Activated CD4-positive, alpha-beta T cell treated with anti-CD3 and anti-CD28 coated beads for 36 hours (primary cell): ENCODE results near the gene ZNF652. TPM values are rescaled to one million over a fixed set of nuclear protein-coding genes. Genes with fewer than 3 reads are reported as not detected.

Experiments
- ATAC-seq: fragments of 200-7000 bp; cut with Tn5 transposase; one replicate; pipeline ENCODE4 v1.10.0; 2021; ENCODE audit warnings: mild to moderate bottlenecking, moderate library complexity
- CTCF ChIA-PET: fragments of 350-600 bp; sonication (Branson Sonifier 250); formaldehyde crosslinking; loops from one replicate; lab custom pipeline; 2021; ENCODE audit warnings: antibody characterized with exemption; lab: Charles Lee
- POLR2A ChIA-PET: fragments of 350-600 bp; sonication (Branson Sonifier 250); formaldehyde crosslinking; loops from one replicate; lab custom pipeline; 2021; ENCODE audit warnings: antibody characterized with exemption, inconsistent platforms; lab: Charles Lee
- DNase-seq: peaks from one replicate; pipeline ENCODE4 v3.0.0-alpha.2; 2020
- H3K27ac Mint-ChIP-seq: one replicate; pipeline ENCODE4 v1.8.0; 2021; ENCODE audit warnings: mixed read lengths
- H3K27me3 Mint-ChIP-seq: one replicate; pipeline ENCODE4 v1.8.0; 2021; ENCODE audit warnings: mixed read lengths
- H3K36me3 Mint-ChIP-seq: one replicate; pipeline ENCODE4 v1.8.0; 2021; ENCODE audit warnings: low read depth, mixed read lengths
- H3K4me1 Mint-ChIP-seq: one replicate; pipeline ENCODE4 v1.8.0; 2021; ENCODE audit warnings: mixed read lengths
- H3K4me3 Mint-ChIP-seq: one replicate; pipeline ENCODE4 v1.8.0; 2021; ENCODE audit warnings: mild to moderate bottlenecking, moderate library complexity, mixed read lengths
- H3K9me3 Mint-ChIP-seq: one replicate; pipeline ENCODE4 v1.8.0; 2021; ENCODE audit warnings: low read depth, mixed read lengths
- intact Hi-C, 2 experiments: fragments of 100-400 bp; cut with DNase I in 1 of 2; cut with micrococcal nuclease in 1 of 2; formaldehyde crosslinking; loops; one replicate each; pipeline versions ENCODE4 v1.14.2 to v1.15.1; 2022 to 2024; cut with DNase I, micrococcal nuclease
- total RNA-seq, 2 experiments: library from RNA; stranded (reverse); gene quantifications; one replicate each; pipeline ENCODE4 v1.2.3, GENCODE V29; 2021

ZNF652 gene
- total RNA-seq, 2 experiments from 2014 or later = 5.2 to 7.0 TPM

DNA sequence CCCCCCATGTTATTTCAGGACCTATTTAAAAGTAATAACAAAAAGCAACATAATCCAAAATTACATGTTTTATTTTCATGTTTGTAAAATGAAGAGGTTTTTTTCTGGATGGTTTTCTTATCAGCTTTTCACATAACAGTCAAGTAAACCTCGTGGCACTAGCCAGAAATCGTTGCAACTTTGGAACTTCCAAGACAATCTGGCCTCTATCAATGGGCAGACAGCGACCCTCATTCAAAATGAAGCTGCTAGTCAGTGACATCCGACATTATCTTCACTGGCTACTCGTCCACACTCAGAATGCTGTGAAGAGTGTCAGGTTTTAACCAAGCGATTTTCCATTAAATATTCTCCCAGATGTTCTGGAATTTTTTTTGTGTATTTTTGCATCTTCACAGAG is 22.7 kb downstream of the ZNF652 start:
- Mint-ChIP-seq H3K27me3 (peaks cover 2% of the 10 kb centered on the region), H3K4me1 (peaks cover 55% of the 10 kb centered on the region), H3K9me3 (no peaks in the 10 kb centered on the region), H3K4me3 (no peak overlapping the region), H3K36me3 (peaks cover 3% of the 10 kb centered on the region), H3K27ac (no peak overlapping the region)
- intact Hi-C loops = no loop called here
- ChIA-PET POLR2A (no interaction called here), CTCF (interaction anchor here (0.7 to 6.0 kb wide), 7 partner anchors 10 to 112 kb away, joined by 3 to 24 read pairs (median 7); no protein-coding TSS in a partner anchor)
- DNase-seq = no peak
- ATAC-seq = no peak

GRCh38 chr17:49338883-49339282 is 23.2 kb downstream of the ZNF652 start:
- Mint-ChIP-seq H3K27me3 (peaks cover 2% of the 10 kb centered on the region), H3K9me3 (no peaks in the 10 kb centered on the region), H3K27ac (peak overlapping the region; percentile 51), H3K36me3 (peaks cover 3% of the 10 kb centered on the region), H3K4me1 (peaks cover 57% of the 10 kb centered on the region), H3K4me3 (no peak overlapping the region)
- ATAC-seq (peak; percentile 11), DNase-seq (no peak)
- intact Hi-C loops = no loop called here
- ChIA-PET CTCF (interaction anchor here (0.7 to 6.0 kb wide), 7 partner anchors 10 to 240 kb away, joined by 3 to 24 read pairs (median 5); no protein-coding TSS in a partner anchor), POLR2A (no interaction called here)

GRCh38 chr17:49337884-49338283 is 24.2 kb downstream of the ZNF652 start:
- Mint-ChIP-seq H3K27ac (no peak overlapping the region), H3K4me1 (peaks cover 51% of the 10 kb centered on the region), H3K9me3 (no peaks in the 10 kb centered on the region), H3K27me3 (peaks cover 2% of the 10 kb centered on the region), H3K4me3 (no peak overlapping the region), H3K36me3 (peaks cover 3% of the 10 kb centered on the region)
- POLR2A ChIA-PET = interaction anchor here (0.5 to 1.1 kb wide), 3 partner anchors 21 to 309 kb away, joined by 3 to 6 read pairs (median 5); no protein-coding TSS in a partner anchor
- intact Hi-C loops = no loop called here
- no peak for ATAC-seq
- CTCF ChIA-PET = interaction anchor here (0.6 to 6.0 kb wide), 8 partner anchors 12 to 241 kb away, joined by 3 to 24 read pairs (median 3); no protein-coding TSS in a partner anchor
- DNase-seq = peak; percentile 35

- peaks cover 34% of the 10 kb centered on the region for H3K4me1 Mint-ChIP-seq
- peaks cover 2% of the 10 kb centered on the region for H3K27me3 Mint-ChIP-seq
- H3K27ac Mint-ChIP-seq = no peak overlapping the region
- CTCF ChIA-PET = interaction anchor here (0.6 to 1.9 kb wide), 5 partner anchors 10 to 608 kb away, joined by 3 to 8 read pairs (median 4); no protein-coding TSS in a partner anchor
- POLR2A ChIA-PET = no interaction called here
- ATAC-seq (no peak), DNase-seq (no peak)
- H3K4me3 Mint-ChIP-seq = no peak overlapping the region
- H3K9me3 Mint-ChIP-seq = no peaks in the 10 kb centered on the region
- intact Hi-C loops = no loop called here
- peaks cover 3% of the 10 kb centered on the region for H3K36me3 Mint-ChIP-seq
Measured at GRCh38 chr17:49334744-49335512, 27.1 kb downstream of the ZNF652 start.

DNA sequence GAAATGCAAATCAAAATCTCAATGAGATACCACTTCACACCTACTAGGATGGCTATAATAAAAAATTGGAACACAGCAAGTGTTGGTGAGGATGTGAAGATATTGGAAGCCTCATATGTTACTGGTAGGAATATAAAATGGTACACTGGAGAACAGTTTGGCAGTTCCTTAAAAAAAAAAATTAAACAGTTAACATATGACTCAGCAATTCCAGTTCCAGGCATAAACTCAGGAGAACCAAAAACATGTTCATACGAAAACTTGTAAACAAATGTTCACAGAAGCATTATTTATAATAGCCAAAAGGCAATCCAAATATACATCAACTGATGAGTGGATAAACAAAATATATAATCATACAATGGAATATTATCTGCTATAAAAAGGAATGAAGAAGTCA is 28.2 kb downstream of the ZNF652 start:
- CTCF ChIA-PET = interaction anchor here (1.6 kb wide), 1 partner anchor 34 kb away, joined by 8 read pairs; no protein-coding TSS in a partner anchor
- H3K4me1 Mint-ChIP-seq = peaks cover 33% of the 10 kb centered on the region
- ATAC-seq (no peak), DNase-seq (no peak)
- H3K36me3 Mint-ChIP-seq = peaks cover under 1% of the 10 kb centered on the region
- H3K9me3 Mint-ChIP-seq = no peaks in the 10 kb centered on the region
- POLR2A ChIA-PET = no interaction called here
- H3K4me3 Mint-ChIP-seq = no peak overlapping the region
- H3K27ac Mint-ChIP-seq = no peak overlapping the region
- intact Hi-C loops = no loop called here
- H3K27me3 Mint-ChIP-seq = peaks cover under 1% of the 10 kb centered on the region

- DNase-seq (peak; percentile 19), ATAC-seq (peak; percentile 92)
- POLR2A ChIA-PET = no interaction called here
- CTCF ChIA-PET = interaction anchor here (0.6 to 1.8 kb wide), 4 partner anchors 12 to 503 kb away, joined by 3 to 7 read pairs (median 5); no protein-coding TSS in a partner anchor
- Mint-ChIP-seq H3K4me1 (peaks cover 44% of the 10 kb centered on the region), H3K27ac (peak overlapping the region; percentile 67), H3K36me3 (no peaks in the 10 kb centered on the region), H3K9me3 (no peaks in the 10 kb centered on the region), H3K4me3 (no peak overlapping the region), H3K27me3 (no peaks in the 10 kb centered on the region)
- intact Hi-C loops = loop anchor here in 1 of 2 experiments (1.0 kb wide), 2 partner anchors 14 to 33 kb away; no protein-coding TSS in a partner anchor
Measured at GRCh38 chr17:49327835-49328784, 33.9 kb downstream of the ZNF652 start.

- H3K27me3 Mint-ChIP-seq = no peaks in the 10 kb centered on the region
- intact Hi-C loops = no loop called here
- DNase-seq (no peak), ATAC-seq (no peak)
- peaks cover 44% of the 10 kb centered on the region for H3K4me1 Mint-ChIP-seq
- POLR2A ChIA-PET = no interaction called here
- H3K36me3 Mint-ChIP-seq = no peaks in the 10 kb centered on the region
- CTCF ChIA-PET = interaction anchor here (0.6 to 1.2 kb wide), 3 partner anchors 12 to 1106 kb away, joined by 3 read pairs; no protein-coding TSS in a partner anchor
- no peak overlapping the region for H3K27ac Mint-ChIP-seq
- no peaks in the 10 kb centered on the region for H3K9me3 Mint-ChIP-seq
- H3K4me3 Mint-ChIP-seq = no peak overlapping the region
Measured at GRCh38 chr17:49325980-49326379, 36.1 kb downstream of the ZNF652 start.

DNA sequence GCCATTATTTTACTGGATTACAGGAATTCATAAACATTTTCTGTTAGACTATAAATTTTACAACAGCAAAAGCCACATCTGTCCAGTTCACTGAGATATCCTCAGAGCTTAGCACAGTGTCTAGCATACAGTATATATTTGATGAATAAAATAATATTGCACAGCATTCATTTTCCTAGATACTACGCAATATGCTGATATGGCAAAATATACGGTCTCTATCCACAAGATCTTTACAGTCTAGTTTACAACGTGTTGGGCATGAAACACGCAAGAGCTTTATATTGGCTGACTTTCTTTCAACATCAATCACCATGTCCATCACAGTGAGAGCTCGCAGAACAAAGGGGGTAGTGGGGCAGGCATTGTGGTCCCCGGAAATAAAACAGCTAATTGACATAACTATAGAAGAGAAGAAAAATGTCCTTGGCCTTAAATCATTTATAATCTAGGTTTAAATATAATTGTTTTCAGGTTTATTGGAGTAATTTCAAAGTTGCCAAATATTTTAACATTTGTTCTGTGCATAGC is 43.5 kb downstream of the ZNF652 start:
- Mint-ChIP-seq H3K27me3 (no peaks in the 10 kb centered on the region), H3K36me3 (peaks cover 4% of the 10 kb centered on the region), H3K4me3 (no peak overlapping the region), H3K4me1 (peaks cover 34% of the 10 kb centered on the region), H3K9me3 (no peaks in the 10 kb centered on the region), H3K27ac (no peak overlapping the region)
- intact Hi-C loops = no loop called here
- ChIA-PET POLR2A (no interaction called here), CTCF (interaction anchor here (1.0 to 6.4 kb wide), 3 partner anchors 45 to 80 kb away, joined by 3 to 116 read pairs (median 72); partner anchors contain the start of gene ZNF652)
- DNase-seq (no peak), ATAC-seq (no peak)

DNA sequence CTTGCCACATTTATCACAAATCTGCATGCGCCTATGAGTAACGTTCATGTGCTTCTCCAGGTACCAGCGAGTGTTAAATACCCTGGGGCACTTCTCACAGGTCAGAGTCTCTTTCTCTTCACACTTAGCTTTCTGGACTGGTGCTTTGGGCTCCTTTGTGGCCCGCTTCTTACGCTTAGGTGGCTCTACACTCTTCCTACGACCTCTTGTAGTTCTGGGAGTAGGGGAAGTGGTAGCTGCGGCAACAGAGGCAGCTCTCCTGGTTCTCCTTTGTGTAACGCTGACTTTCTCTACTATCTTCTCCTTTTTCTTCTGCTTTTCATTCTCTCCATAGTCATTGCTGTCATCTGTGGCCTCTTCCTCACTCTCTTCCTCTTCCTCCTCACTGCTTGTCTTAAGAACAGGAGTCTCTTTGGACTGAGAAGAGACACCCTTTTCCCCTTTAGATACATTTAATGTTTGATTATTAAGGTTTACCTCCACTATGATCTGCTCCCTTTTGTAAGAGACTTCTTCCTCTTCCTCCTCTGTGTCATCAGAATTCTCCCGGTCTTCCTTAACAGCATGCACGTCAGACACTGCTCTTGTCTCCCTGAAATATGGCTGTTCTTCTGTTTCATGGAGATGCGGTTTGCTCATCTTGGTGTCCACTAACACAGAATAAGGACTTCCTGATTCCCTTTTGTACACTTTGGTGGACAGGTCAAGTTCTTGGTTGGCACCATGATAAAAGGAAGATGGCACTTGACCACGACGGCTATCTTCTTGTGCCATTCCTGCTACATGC is 45.0 kb downstream of the ZNF652 start:
- H3K27me3 Mint-ChIP-seq = no peaks in the 10 kb centered on the region
- intact Hi-C loops = no loop called here
- ChIA-PET POLR2A (interaction anchor here (1.4 kb wide), 1 partner anchor 21 kb away, joined by 6 read pairs; no protein-coding TSS in a partner anchor), CTCF (interaction anchor here (0.6 to 6.4 kb wide), 20 partner anchors 13 to 296 kb away, joined by 3 to 116 read pairs (median 6); partner anchors contain the start of gene ZNF652)
- peak overlapping the region; percentile 35 for H3K27ac Mint-ChIP-seq
- no peak for ATAC-seq
- DNase-seq = no peak
- peaks cover 27% of the 10 kb centered on the region for H3K4me1 Mint-ChIP-seq
- no peak overlapping the region for H3K4me3 Mint-ChIP-seq
- H3K36me3 Mint-ChIP-seq = peaks cover 4% of the 10 kb centered on the region
- H3K9me3 Mint-ChIP-seq = no peaks in the 10 kb centered on the region

DNA sequence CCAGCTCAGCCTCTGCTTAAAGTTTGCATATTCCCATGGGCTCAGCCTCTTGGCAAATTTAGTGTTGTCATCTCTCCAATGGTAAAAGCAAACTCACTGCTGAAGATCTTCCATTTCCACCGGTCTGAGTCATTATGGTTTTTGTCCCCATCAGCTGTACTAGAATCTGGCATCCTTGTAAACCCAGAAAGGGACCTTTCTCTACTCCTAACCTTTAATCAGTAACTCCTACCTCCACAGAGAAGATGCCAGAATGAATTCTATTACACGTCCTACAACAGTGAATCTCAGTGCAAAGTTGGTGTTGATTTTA is 45.8 kb downstream of the ZNF652 start:
- intact Hi-C loops = no loop called here
- Mint-ChIP-seq H3K9me3 (no peaks in the 10 kb centered on the region), H3K4me3 (no peak overlapping the region), H3K36me3 (peaks cover 4% of the 10 kb centered on the region), H3K27ac (no peak overlapping the region), H3K4me1 (peaks cover 27% of the 10 kb centered on the region), H3K27me3 (no peaks in the 10 kb centered on the region)
- ATAC-seq = no peak
- ChIA-PET CTCF (interaction anchor here (0.7 to 6.4 kb wide), 24 partner anchors 8 to 241 kb away, joined by 3 to 116 read pairs (median 5); partner anchors contain the start of gene ZNF652), POLR2A (interaction anchor here (1.4 kb wide), 1 partner anchor 22 kb away, joined by 6 read pairs; no protein-coding TSS in a partner anchor)
- DNase-seq = no peak
